Gastrocnemius medialis (tissue), 4 donors: ENCODE measurements around the gene MYL12B. TPM values are rescaled to one million over a fixed set of nuclear protein-coding genes. Genes with fewer than 3 reads are reported as not detected.

Source experiments
- ATAC-seq, 2 donors: fragments of 150-250 bp; one replicate each; pipeline ENCODE4 v1.9.1; 2016
- DNase-seq, 2 donors: peaks; one replicate each; pipeline ENCODE4 v3.0.0-alpha.2; 2019
- H3K27ac ChIP-seq, 4 donors: fragments of 200-600 bp; sonication (generic); 1 replicate in 1 of 4; 2 replicates in 3 of 4; pipeline ENCODE4 v1.5.1; 2016 to 2018; ENCODE audit warnings: mild to moderate bottlenecking in 2 of 4, moderate library complexity in 1 of 4
- H3K27me3 ChIP-seq, 3 donors: fragments of 200-600 bp; sonication (generic) in 2 of 3; 1 replicate in 1 of 3; 2 replicates in 2 of 3; pipeline versions ENCODE4 v1.5.1 to v1.6.0; 2016 to 2019; ENCODE audit warnings: mild to moderate bottlenecking in 1 of 3, moderate library complexity in 1 of 3
- H3K36me3 ChIP-seq, 2 donors: fragments of 200-600 bp; sonication (generic) in 1 of 2; one replicate each; pipeline ENCODE4 v1.5.1; 2017 to 2018
- H3K4me1 ChIP-seq, 2 donors: fragments of 200-600 bp; sonication (generic) in 1 of 2; one replicate each; pipeline ENCODE4 v1.5.1; 2016 to 2017; ENCODE audit warnings: mild to moderate bottlenecking in 2 of 2
- H3K4me3 ChIP-seq, 4 donors: fragments of 200-600 bp; sonication (generic) in 3 of 4; 1 replicate in 1 of 4; 2 replicates in 3 of 4; pipeline ENCODE4 v1.5.1; 2016 to 2019; ENCODE audit warnings: mild to moderate bottlenecking in 2 of 4
- H3K9me3 ChIP-seq, 3 donors: fragments of 200-600 bp; sonication (generic) in 2 of 3; 1 replicate in 1 of 3; 2 replicates in 2 of 3; pipeline ENCODE4 v1.5.1; 2016 to 2019
- POLR2A ChIP-seq, 2 donors: fragments of 450-650 bp; IDR thresholded peaks; one replicate each; pipeline ENCODE4 v1.6.1; 2017; ENCODE audit warnings: antibody characterized with exemption in 2 of 2, mild to moderate bottlenecking in 2 of 2, moderate library complexity in 2 of 2
- in situ Hi-C, 4 donors: fragments of 200-750 bp; cut with MboI; loops; one replicate each; pipeline versions ENCODE4 v1.15.0 to v1.8.0; 2017; ENCODE audit warnings: low sequenced_read_pairs in 4 of 4
- intact Hi-C: fragments of 100-400 bp; cut with DNase I; formaldehyde crosslinking; loops from one replicate; pipeline ENCODE4 v1.15.1; 2023; ENCODE audit warnings: low total_unique reads
- total RNA-seq, 4 donors: library from RNA; depleted of rRNA; stranded (reverse); fragments of >200 nt; gene quantifications; one replicate each; pipeline versions ENCODE4 v1.1.0 to v1.2.3, GENCODE V29; 2016
- TF ChIP-seq, protein P1 (sequence below), 5 experiments: fragments of 450-650 bp in 3 of 5; fragments of 200-600 bp in 2 of 5; sonication (generic) in 2 of 5; IDR thresholded peaks in 4 of 5; conservative IDR thresholded peaks in 1 of 5; 1 replicate in 4 of 5; 2 replicates in 1 of 5; pipeline ENCODE4 v1.5.1; 2016 to 2019; ENCODE audit warnings: antibody characterized with exemption in 5 of 5, mild to moderate bottlenecking in 3 of 5, moderate library complexity in 3 of 5

The MYL12B gene
- 100 to 1,000 TPM; 100 to 293 (median 185) TPM for total RNA-seq

DNA sequence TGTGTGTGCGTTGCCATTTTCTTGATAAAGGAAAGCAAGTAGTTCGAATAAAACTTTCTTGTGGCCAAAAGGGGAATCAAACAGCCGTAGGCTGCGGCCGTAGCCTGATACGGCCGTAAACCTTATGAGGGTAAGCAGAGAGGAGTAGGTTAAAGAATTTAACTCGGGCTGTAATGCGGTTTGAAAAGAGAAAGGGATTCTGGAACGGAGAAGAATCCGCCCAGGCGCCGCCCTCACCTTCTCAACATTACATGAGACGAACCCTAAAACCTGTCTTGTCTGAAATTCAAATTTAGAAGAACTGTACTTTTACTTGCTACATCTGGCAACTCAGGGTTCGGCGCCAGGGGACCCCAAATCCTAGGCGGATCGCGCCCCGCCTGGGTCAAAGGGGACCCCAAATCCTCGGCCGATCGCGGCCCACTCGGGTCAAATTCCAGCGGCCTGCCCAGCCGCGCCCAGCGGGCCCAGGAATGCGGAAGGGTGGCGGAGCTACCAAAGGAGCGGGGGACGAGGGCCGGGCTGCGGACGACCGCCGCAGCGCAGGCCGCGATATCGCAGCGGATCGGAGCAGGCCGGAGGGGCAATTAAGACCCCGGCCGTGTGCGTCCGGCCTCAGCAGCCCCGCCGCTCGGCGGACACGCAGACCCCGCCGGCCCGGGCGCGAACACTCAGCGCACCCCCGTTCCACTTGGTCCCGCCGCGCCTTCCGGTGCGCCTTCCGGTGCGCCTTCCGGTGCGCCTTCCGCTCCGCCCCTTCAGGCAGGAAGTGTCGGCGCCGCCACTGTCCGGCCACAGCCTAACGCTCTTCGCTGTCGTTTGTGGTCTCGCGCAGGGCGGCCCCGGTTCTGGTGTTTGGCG lies at the start of gene MYL12B:
Gene MYL12B, plus strand, starts transcription at position 761 of the 861 bp plus-strand sequence. CDS start 10,766 bp downstream, outside the sequence.
- TF ChIP-seq, protein P1, sequence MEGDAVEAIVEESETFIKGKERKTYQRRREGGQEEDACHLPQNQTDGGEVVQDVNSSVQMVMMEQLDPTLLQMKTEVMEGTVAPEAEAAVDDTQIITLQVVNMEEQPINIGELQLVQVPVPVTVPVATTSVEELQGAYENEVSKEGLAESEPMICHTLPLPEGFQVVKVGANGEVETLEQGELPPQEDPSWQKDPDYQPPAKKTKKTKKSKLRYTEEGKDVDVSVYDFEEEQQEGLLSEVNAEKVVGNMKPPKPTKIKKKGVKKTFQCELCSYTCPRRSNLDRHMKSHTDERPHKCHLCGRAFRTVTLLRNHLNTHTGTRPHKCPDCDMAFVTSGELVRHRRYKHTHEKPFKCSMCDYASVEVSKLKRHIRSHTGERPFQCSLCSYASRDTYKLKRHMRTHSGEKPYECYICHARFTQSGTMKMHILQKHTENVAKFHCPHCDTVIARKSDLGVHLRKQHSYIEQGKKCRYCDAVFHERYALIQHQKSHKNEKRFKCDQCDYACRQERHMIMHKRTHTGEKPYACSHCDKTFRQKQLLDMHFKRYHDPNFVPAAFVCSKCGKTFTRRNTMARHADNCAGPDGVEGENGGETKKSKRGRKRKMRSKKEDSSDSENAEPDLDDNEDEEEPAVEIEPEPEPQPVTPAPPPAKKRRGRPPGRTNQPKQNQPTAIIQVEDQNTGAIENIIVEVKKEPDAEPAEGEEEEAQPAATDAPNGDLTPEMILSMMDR (IDR thresholded peaks at IDR 0.05 in 4 of 5, conservative IDR thresholded peaks at IDR 0.05 in 1 of 5), result peak in 4 of 5 experiments; percentile 12 to 36 (median 24)
- peak; percentile 68 to 76 for TF ChIP-seq POLR2A (IDR thresholded peaks at IDR 0.05)
- ATAC-seq, result peak; percentile 79 to 89
- Histone ChIP-seq H3K36me3 (peaks cover 0 to 21% of the 10 kb centered on the region in 2 donors), H3K9me3 (no peaks in the 10 kb centered on the region), H3K27me3 (no peaks in the 10 kb centered on the region), H3K4me1 (peaks cover 69 to 83% of the 10 kb centered on the region in 2 donors), H3K4me3 (peak within 1 kb of the TSS; percentile 73 to 98 (median 82)), H3K27ac (peak within 1 kb of the TSS; percentile 99)
- intact Hi-C loops (loop anchor here (2.0 to 5.0 kb wide), 3 partner anchors 187 to 336 kb away; partner anchors contain the start of gene LPIN2), in situ Hi-C loops (loop anchor here in 1 of 4 donors (25.0 kb wide), 1 partner anchor 699 kb away; the partner anchor contains the start of genes METTL4 and NDC80)
- peak; percentile 61 to 73 for DNase-seq

DNA sequence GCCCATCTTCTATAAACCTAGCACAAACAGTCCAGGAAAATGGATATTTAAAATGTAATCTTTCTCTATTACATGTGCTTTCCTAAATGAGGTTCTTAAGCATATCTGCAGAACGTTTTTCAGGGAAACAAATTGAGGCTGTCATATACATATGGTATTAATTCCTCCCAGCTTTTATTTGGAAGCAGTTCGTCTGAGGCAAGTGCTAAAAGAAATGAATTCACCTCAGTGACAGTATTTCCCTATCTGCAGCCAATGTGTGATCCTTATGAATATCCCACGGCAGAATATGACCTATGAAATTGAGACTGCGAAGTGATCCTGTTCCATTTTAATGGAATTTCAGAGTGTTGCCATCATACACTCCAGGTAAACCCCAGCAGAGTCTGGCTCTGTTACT lies 49.3 kb upstream of the MYL12B start:
- Histone ChIP-seq H3K4me3 (peak overlapping the region in 1 of 4 donors; percentile 7), H3K27ac (peak overlapping the region; percentile 81 to 90 (median 89)), H3K36me3 (no peaks in the 10 kb centered on the region), H3K9me3 (no peaks in the 10 kb centered on the region), H3K4me1 (peaks cover 83% of the 10 kb centered on the region in 2 donors), H3K27me3 (no peaks in the 10 kb centered on the region)
- intact Hi-C loops (loop anchor here (5.0 kb wide), 1 partner anchor 35 kb away; the partner anchor contains the start of gene MYL12A), in situ Hi-C loops (no loop called here)
- no peak for DNase-seq
- no peak for ATAC-seq
- TF ChIP-seq, protein P1 (IDR thresholded peaks at IDR 0.05 in 4 of 5, conservative IDR thresholded peaks at IDR 0.05 in 1 of 5), result no peak
- no peak for TF ChIP-seq POLR2A (IDR thresholded peaks at IDR 0.05)

DNA sequence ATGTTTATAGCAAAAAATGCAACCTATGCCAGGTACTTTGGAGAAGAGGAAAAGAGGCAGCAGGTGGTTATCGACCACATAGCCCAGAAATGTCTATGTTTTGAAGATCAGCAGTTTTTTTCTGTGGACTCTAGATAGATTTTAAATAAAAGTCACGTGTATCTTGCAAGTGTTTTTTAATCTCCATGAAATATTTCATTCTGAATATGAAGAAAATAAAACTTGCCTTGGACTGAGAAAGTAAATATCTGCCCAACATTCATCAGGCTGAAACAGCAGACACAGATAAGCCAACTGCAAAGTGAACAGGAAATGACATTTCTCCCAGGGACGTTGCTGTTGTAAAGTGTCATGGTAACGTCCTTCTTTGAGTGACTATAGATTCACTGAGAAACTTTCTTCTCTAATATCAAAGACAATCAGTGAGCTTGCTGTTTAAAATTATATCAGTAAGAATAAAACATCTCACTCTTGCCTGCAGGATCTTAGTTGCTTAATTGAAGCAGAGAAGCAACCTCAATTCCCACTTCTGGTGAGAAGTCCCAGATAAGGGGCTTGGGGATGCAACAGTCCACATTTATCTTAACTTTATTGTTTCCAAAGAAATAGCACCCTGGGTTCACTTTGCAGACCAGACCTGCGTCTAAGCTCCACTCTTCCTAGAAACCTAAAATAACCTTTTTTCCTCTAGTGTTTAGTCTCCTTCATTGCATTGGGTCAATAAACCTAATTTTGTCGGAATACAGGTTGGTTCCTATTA lies 48.5 kb upstream of the MYL12B start:
- no peaks in the 10 kb centered on the region for H3K36me3 ChIP-seq
- H3K9me3 ChIP-seq, result no peaks in the 10 kb centered on the region
- peak overlapping the region; percentile 81 to 90 (median 89) for H3K27ac ChIP-seq
- TF ChIP-seq POLR2A (IDR thresholded peaks at IDR 0.05), result no peak
- TF ChIP-seq, protein P1 (IDR thresholded peaks at IDR 0.05 in 4 of 5, conservative IDR thresholded peaks at IDR 0.05 in 1 of 5), result no peak
- DNase-seq (no peak), ATAC-seq (no peak)
- H3K4me1 ChIP-seq, result peaks cover 78 to 79% of the 10 kb centered on the region in 2 donors
- in situ Hi-C loops (no loop called here), intact Hi-C loops (loop anchor here (5.0 kb wide), 1 partner anchor 34 kb away; the partner anchor contains the start of gene MYL12A)
- no peaks in the 10 kb centered on the region for H3K27me3 ChIP-seq
- no peak overlapping the region for H3K4me3 ChIP-seq

DNA sequence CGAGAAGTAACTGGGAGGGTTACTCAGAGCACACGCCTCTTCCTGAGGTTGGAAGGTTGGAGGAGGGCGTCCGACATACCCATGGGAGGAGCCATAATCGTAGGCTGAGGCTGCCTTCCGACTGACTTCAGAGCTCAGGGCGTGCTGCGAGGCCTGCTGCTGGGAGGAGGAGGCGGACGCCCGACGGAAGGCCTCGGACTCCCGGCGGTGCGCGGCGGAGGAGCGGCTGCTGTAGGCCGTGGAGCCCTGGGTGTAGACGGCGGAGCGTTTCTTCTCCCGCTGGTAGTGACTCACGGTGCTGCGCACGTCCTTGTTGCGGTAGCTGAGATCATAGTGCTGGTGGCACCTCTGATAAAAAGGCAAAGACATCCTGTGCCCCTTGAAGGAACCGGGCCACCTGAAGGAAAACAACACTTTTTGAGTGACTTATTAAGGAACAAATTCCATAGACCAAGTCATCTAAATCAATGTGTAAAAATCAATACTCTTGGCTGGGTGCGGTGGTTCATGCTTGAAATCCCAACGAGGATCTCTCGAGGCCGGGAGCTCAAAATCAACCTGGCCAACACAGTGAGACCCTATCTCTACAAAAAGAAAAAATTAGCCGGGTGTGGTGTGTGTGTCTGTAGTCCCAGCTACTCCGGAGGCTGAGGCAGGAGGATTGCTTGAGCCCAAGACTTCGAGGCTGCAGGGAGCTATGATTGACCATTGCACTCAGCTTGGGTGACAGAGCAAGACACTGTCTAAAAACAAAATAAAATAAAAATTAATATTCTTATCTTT lies 46.9 kb upstream of the MYL12B start:
- no peak for TF ChIP-seq POLR2A (IDR thresholded peaks at IDR 0.05)
- peak overlapping the region; percentile 81 to 90 (median 89) for H3K27ac ChIP-seq
- DNase-seq (no peak), ATAC-seq (no peak)
- intact Hi-C loops, result loop anchor here (5.0 kb wide), 1 partner anchor 32 kb away; the partner anchor contains the start of gene MYL12A
- no peaks in the 10 kb centered on the region for H3K27me3 ChIP-seq
- H3K4me1 ChIP-seq, result peaks cover 67 to 71% of the 10 kb centered on the region in 2 donors
- H3K36me3 ChIP-seq, result no peaks in the 10 kb centered on the region
- H3K4me3 ChIP-seq, result peak overlapping the region in 1 of 4 donors; percentile 19
- in situ Hi-C loops, result no loop called here
- H3K9me3 ChIP-seq, result no peaks in the 10 kb centered on the region
